ENCODE data around the gene ZNF142.

- no peak for TF ChIP-seq POLR2A (IDR thresholded peaks at IDR 0.05)
- TF ChIP-seq, protein P1, sequence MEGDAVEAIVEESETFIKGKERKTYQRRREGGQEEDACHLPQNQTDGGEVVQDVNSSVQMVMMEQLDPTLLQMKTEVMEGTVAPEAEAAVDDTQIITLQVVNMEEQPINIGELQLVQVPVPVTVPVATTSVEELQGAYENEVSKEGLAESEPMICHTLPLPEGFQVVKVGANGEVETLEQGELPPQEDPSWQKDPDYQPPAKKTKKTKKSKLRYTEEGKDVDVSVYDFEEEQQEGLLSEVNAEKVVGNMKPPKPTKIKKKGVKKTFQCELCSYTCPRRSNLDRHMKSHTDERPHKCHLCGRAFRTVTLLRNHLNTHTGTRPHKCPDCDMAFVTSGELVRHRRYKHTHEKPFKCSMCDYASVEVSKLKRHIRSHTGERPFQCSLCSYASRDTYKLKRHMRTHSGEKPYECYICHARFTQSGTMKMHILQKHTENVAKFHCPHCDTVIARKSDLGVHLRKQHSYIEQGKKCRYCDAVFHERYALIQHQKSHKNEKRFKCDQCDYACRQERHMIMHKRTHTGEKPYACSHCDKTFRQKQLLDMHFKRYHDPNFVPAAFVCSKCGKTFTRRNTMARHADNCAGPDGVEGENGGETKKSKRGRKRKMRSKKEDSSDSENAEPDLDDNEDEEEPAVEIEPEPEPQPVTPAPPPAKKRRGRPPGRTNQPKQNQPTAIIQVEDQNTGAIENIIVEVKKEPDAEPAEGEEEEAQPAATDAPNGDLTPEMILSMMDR (IDR thresholded peaks at IDR 0.05): no peak
- TF ChIP-seq EP300 (IDR thresholded peaks at IDR 0.05): no peak
Observed at GRCh38 chr2:218645126-218645525, 14.3 kb downstream of the ZNF142 start.
